ENCODE data around the gene S100Z.
"Not testable (repeated sequence)": the region's sequence is repeated elsewhere in the genome, so short reads cannot be mapped to it uniquely, and the experiment has no call there.

S100Z gene

GRCh38 chr5:76849419-76850291, at the start of gene S100Z:
Gene S100Z, plus strand, starts transcription at chr5:76850014. Its CDS starts 25,346 bp downstream, at chr5:76875360.
- no peak for DNase-seq

GRCh38 chr5:76800579-76800978, 49.2 kb upstream of the S100Z start:
- no peak for DNase-seq

GRCh38 chr5:76801159-76801802, 48.5 kb upstream of the S100Z start:
- DNase-seq, result no peak

- DNase-seq, result no peak
Observed at GRCh38 chr5:76801803-76802195, 48.0 kb upstream of the S100Z start.

GRCh38 chr5:76804266-76804665, 45.5 kb upstream of the S100Z start:
- DNase-seq, result no peak

- no peak for DNase-seq
Observed at GRCh38 chr5:76805821-76806505, 43.9 kb upstream of the S100Z start.

- no peak for DNase-seq
Observed at GRCh38 chr5:76807296-76807695, 42.5 kb upstream of the S100Z start.

- DNase-seq, result no peak
Observed at GRCh38 chr5:76808141-76808691, 41.6 kb upstream of the S100Z start.

- no peak for DNase-seq
Observed at GRCh38 chr5:76809141-76809540, 40.7 kb upstream of the S100Z start.

GRCh38 chr5:76810236-76810635, 39.6 kb upstream of the S100Z start:
- no peak for DNase-seq

- DNase-seq, result no peak
Observed at GRCh38 chr5:76811214-76811613, 38.6 kb upstream of the S100Z start.

- not testable (repeated sequence) for DNase-seq
Observed at GRCh38 chr5:76812209-76812608, 37.6 kb upstream of the S100Z start.

GRCh38 chr5:76813982-76814562, 35.7 kb upstream of the S100Z start:
- DNase-seq, result no peak

- no peak for DNase-seq
Observed at GRCh38 chr5:76816110-76816831, 33.5 kb upstream of the S100Z start.

- DNase-seq, result peak; percentile 77
Observed at GRCh38 chr5:76818844-76819831, 30.7 kb upstream of the S100Z start, which contains the start of gene F2RL1. Gene F2RL1, plus strand, starts transcription at chr5:76819030. Its CDS starts 153 bp downstream, at chr5:76819183.

GRCh38 chr5:76819851-76820525, 29.8 kb upstream of the S100Z start:
- no peak for DNase-seq

- no peak for DNase-seq
Observed at GRCh38 chr5:76820526-76820890, 29.3 kb upstream of the S100Z start.

GRCh38 chr5:76821136-76821535, 28.7 kb upstream of the S100Z start:
- no peak for DNase-seq

GRCh38 chr5:76822105-76822731, 27.6 kb upstream of the S100Z start:
- not testable (repeated sequence) for DNase-seq

GRCh38 chr5:76826416-76826815, 23.4 kb upstream of the S100Z start:
- DNase-seq, result not testable (repeated sequence)
